NCI-H2227 treated with DMSO at 0.1 percent for 48 hours (cell line): ENCODE data around the gene UBR4.

ENCODE experiments used
- DNase-seq: peaks from one replicate; lab custom pipeline; 2025; lab: John Stamatoyannopoulos, UW

Gene UBR4

GRCh38 chr1:19055701-19056100, 154.4 kb downstream of the UBR4 start:
- no peak for DNase-seq

- DNase-seq = no peak
These were observed 155.1 kb downstream of the UBR4 start for GRCh38 chr1:19055001-19055400.

- no peak for DNase-seq
These were observed 155.8 kb downstream of the UBR4 start for GRCh38 chr1:19054216-19054615.

- no peak for DNase-seq
These were observed 156.6 kb downstream of the UBR4 start for GRCh38 chr1:19053486-19053885.

- DNase-seq = no peak
These were observed 160.3 kb downstream of the UBR4 start for GRCh38 chr1:19049798-19050197.

- no peak for DNase-seq
These were observed 160.8 kb downstream of the UBR4 start for GRCh38 chr1:19049128-19049768.

- DNase-seq = no peak
These were observed 162.9 kb downstream of the UBR4 start for GRCh38 chr1:19046972-19047731.

- no peak for DNase-seq
These were observed 163.9 kb downstream of the UBR4 start for GRCh38 chr1:19045898-19046880.

GRCh38 chr1:19044975-19045831, 164.9 kb downstream of the UBR4 start:
- DNase-seq = no peak

GRCh38 chr1:19044471-19044870, 165.6 kb downstream of the UBR4 start:
- DNase-seq = no peak

GRCh38 chr1:19043579-19044443, 166.3 kb downstream of the UBR4 start:
- DNase-seq = no peak

GRCh38 chr1:19042675-19043578, 167.1 kb downstream of the UBR4 start:
- no peak for DNase-seq

- no peak for DNase-seq
These were observed 169.9 kb downstream of the UBR4 start for GRCh38 chr1:19040010-19040680.

- no peak for DNase-seq
These were observed 171.3 kb downstream of the UBR4 start for GRCh38 chr1:19038732-19039131.

- no peak for DNase-seq
These were observed 172.0 kb downstream of the UBR4 start for GRCh38 chr1:19038096-19038495.

GRCh38 chr1:19037659-19038058, 172.4 kb downstream of the UBR4 start:
- DNase-seq = no peak

GRCh38 chr1:19036813-19037605, 173.1 kb downstream of the UBR4 start:
- DNase-seq = no peak
